GM19397 (cell line): Measurements from ENCODE around the gene SRPRB.
A peak's percentile ranks its signal among the peaks of the same experiment; 100 is the strongest.

Experiments
- ATAC-seq: cut with Tn5 transposase; IDR thresholded peaks from one replicate; pipeline ENCODE4 v1.9.1; 2021; ENCODE audit warnings: mild to moderate bottlenecking, moderate library complexity; ENCODE audit not compliant: unreplicated experiment

Gene SRPRB, protein sequence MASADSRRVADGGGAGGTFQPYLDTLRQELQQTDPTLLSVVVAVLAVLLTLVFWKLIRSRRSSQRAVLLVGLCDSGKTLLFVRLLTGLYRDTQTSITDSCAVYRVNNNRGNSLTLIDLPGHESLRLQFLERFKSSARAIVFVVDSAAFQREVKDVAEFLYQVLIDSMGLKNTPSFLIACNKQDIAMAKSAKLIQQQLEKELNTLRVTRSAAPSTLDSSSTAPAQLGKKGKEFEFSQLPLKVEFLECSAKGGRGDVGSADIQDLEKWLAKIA

DNA sequence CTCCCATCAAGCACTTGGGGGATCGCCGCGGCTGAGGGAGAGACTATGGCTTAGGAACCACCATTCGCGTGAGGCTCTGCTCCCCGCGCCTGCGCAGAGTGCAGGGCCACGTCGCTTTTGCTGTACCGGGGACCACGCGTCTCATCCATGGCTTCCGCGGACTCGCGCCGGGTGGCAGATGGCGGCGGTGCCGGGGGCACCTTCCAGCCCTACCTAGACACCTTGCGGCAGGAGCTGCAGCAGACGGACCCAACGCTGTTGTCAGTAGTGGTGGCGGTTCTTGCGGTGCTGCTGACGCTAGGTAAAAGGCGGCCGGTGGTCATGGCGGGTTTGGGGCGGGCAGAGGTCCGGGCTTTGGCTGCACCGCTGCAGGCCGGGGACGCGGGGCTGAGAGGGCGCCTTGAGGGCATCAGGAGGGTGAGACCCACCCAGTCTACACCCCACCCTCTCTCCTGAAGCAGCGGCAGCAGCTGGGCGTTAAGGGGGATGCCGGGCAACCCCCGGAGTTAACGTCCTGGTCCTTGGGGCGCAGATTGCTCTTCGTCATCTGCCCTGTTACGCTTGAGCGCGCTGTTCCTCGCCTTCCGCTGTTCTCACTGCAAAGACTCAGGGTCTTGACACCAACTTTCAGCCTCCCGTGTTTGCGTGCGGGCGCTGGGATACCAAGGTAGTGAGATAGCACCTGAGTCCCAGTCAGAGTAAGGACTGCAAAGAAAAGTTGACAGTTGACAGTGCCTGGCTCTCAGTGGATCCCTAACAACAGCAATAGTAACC, at the start of gene SRPRB:
Gene SRPRB (plus strand): TSS at position 114 of the 774 bp plus-strand sequence. CDS start 34 bp downstream, at position 148.
- ATAC-seq, result peak; percentile 98

DNA sequence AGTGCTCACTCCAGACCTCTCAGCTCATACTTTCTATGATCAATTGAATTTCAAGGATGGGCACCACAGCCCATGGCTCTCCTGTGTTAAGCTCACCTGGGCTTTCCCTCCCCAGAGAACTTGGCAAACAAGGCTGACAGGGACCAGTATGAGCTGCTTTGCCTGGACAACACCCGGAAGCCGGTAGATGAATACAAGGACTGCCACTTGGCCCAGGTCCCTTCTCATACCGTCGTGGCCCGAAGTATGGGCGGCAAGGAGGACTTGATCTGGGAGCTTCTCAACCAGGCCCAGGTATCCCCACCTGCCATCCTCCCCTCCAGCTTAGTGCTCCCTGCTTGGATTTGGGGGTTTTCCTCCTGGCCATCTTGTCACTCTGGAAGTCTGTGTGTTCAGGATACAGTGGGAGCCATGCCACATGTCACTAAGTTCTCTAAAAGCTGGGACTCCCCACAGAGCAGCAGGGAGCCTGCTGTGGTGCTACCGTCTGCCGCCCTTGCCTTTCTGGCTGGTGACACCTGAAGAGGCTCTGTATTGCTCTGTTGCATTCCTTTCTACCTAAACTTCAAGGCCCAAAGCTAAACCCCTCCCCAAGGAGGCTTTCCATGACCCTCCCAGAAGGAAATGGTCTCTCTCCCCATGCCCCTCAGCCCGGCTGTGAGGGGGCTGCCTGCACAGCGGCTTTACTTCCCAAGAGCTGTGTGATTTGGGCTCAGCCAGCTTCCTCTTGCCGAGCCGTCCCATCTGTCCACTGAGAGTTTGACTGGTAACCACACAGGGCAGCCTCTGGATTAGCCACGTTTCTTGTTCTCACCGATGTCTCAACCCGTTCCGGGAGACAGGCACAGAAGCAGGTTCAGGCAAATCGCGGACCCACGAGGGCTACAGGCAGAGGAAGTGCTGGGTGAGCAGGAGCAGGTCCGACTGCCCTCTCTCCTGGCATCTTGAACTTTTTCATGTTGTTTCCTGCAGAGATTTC, 48.6 kb upstream of the SRPRB start:
- no peak for ATAC-seq

DNA sequence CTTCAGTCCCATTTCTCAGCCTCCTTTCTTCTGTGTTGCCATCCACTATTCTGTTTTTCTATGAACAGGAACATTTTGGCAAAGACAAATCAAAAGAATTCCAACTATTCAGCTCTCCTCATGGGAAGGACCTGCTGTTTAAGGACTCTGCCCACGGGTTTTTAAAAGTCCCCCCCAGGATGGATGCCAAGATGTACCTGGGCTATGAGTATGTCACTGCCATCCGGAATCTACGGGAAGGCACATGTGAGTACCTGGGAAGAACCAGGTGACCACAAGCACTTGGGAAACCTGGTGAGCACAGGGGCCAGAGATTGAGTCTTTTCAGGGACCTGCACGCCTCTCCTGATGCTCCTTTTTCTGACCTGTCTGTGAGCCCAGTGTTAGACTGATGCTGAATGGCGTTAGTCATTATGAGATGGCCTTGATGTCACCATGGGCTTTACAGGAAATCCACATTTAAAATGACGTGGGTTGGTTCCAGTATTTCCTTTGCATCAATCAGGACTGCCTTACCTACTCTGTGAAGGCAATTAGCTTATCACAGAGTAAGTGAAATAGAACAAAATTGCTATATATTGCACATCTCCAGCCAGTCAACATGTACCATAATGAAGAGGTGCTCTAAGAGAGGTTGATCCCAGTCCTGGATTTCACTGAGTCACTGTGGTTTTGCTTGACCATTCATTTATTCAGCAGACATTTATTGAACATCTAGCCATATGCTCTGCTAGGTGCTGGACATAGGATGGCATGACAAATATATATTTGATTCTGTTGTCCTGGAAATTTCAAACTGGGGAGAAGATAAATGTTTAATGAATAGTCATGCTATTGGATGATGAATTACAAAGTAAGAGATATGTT, 47.7 kb upstream of the SRPRB start:
- no peak for ATAC-seq

DNA sequence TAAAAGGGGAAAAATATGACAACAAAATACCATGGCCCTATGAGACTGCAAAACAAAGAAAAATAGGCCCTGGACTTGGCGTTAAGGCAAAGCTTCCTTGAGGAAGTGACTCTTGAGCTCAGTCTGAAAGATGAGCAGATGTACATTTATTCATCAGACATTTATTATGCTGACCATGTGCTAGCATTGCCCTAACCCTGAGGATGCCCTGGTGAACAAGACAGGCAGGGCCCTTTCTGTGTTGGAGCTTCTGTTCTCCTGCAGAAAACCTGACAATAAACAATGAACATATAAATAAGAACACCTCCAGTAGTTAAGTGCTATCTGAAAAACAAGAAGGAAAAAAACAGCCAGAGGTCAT, 47.1 kb upstream of the SRPRB start:
- no peak for ATAC-seq

DNA sequence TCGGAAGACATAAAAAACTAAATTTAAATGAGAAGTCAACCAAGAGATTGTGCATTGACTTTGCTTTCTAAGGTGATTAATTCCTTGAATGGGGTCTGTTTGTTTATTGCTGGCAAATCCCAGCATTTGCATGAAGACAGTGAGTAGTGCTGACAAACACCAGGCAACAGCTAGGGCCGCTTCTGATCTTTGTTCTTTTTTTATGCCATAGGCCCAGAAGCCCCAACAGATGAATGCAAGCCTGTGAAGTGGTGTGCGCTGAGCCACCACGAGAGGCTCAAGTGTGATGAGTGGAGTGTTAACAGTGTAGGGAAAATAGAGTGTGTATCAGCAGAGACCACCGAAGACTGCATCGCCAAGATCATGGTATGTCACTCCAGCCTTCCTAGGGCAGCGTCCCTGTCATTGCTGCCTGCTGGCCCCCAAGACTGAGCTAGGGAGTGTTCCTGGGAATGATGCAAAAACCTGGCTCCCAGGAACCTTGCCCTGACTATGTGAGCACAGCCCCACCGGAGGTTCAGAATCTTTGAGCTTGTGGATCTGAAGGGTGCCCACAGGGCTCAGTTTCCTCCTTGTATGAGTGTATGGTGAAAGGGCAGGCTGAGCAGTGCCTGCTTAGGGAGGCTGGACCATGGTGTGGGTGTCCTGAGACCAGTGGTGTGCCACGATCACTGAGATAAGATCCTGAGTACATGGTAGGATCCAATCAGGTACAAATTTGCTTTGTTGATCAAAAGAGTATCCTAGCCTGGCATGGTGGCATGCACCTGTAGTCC, 46.5 kb upstream of the SRPRB start:
- no peak for ATAC-seq

DNA sequence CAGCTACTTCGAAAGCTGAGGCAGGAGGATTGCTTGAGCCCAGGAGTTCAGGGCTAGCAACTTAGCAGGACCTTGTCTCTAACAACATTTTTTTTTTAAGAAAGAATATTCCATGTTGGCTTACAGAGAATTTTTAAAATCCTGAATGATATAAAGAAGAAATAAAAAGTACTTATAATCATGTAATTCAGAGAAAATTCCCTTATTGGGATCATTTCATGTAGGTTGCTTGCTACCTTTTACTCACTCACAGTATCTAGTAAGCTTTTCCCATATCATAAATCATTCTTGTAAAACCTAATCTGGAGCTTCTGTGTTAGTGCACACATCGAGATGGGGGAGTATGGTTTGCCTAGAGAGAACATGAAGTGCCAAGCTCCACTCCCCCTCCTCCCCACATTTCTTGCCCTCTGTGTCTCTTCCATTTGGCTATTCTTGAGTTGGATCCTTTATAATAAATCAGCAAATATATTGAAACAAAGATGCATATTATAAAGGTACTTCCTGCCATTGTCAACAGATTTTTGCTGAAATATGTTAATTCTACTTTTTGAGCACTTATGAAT, 45.8 kb upstream of the SRPRB start:
- no peak for ATAC-seq

DNA sequence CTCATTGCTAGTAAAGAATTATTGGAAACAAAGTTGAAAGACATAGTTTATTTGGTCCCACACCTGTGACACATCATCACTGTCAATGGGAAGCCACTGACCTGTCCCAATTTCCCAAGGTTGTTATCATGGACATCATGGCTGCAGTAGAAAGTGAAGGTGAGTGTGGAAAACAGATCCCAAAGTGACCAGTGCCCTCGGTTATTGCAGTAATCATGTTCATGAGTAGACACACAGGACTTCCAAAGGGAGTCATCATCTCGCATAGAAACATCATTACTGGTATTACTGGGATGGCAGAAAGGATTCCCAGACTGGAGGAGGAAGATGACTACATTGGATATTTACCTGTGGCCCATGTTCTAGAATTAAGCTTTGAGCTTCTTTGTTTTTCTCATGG, 44.7 kb upstream of the SRPRB start:
- no peak for ATAC-seq

DNA sequence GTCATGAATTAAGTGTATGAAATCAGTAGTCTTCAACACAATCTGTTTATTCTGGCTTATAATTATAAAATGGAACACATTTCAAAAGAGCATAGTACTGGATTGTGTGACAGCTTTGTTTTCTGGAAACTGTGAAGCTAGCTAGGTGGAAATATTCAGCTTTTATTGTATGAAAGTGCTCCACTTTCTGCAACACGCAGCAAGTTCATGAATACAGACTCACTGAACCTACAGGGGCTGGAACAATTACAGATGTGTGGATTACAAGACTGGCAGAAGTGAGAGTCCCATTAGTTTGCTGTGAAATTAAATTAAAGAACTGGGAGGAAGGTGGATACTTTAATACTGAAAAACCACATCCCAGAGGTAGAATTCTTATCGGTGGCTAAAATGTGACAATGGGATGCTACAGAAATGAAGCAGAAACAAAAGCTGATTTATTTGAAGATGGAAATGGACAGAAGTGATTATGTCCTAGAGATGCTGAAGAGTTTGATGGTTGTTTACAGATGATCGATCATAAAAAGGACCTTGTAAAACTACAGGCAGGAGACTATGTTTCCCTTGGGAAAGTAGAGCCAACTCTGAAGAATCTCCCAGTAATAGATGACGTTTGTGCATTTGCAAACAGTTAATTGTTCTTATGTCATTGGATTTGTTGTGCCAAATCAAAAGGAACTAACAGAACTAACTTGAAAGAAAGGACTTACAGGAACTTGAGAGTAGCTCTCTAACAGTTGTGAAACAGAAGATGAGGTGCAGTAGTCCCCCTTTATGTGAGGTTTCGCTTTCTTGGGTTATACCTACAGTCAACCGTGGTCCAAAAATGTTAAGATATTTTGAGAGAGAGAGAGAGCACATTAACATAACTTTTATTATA, 43.8 kb upstream of the SRPRB start:
- no peak for ATAC-seq

DNA sequence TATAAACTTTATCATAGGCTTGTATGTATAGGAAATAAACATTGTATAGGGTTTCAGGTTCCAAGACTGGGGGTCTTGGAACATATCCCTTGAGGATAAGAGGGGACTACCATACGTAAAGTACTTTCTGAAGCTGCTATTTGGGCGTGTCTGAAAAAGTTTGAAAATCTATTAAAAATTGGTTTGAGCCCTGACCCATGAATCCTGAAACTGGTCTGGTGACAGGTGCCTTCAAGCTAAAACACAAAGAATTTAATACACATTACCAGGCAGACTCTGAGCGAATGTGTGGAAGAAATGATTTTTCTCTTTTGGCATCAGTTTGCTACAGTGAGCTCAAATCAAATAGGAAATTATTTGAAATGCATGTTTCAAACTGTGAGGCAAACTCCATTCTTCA, 43.1 kb upstream of the SRPRB start:
- ATAC-seq, result no peak

DNA sequence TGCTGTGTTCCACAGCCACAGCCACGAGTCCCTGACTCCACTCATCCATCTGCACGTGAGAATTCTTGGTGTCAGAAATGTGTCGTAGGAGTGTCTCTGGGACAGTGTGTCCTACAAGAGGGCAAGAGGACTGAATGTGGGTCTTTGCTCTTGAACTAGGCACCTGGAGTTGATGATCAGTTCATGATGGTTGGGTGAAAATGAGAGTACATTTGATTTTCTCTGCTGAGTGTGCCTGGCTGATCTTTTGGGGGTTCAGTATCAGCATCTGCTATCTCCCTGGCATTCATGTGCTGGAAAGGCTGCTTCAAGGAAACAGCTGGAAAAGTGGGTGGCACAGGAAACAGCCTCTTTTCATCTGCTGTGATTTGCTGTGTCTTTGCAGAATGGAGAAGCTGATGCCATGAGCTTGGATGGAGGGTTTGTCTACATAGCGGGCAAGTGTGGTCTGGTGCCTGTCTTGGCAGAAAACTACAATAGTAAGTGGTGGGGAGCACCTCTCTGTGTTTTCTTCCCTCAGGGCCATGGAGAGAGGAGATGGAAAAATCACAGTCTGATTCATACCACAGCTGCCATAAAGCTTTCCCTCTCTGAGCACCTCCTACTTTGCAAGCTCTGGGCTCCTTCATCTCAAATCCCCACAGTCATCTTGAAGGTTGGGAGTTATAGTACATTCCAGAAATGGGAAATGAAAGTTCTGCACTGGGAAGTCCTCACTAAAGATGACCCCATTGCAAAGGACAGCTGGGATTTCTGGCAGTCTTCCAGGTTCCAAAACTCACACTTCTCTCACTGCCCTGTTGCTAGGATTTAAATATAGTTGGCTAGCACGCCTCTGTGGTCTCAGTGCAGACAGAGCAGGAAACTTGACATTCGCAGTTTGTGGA, 41.6 kb upstream of the SRPRB start:
- ATAC-seq, result no peak

DNA sequence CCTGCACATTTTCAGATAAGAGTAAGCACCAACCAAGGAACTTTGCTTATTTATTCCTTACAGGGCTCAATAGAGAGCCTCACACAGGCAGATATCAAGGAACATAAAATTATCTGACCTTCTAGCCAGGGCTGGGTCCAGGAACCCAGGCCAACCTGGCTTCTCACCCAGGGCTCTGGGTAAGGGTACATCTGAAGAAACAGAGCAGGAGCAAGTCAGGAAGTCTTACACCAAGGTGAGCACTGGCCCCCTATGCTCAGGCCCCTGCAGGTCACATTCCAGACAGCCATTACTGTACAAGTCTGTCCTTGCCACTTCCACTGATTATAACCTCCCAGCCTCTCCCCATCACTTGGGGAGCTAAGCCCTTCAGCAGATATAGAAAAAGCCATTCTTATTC, 40.4 kb upstream of the SRPRB start:
- no peak for ATAC-seq

DNA sequence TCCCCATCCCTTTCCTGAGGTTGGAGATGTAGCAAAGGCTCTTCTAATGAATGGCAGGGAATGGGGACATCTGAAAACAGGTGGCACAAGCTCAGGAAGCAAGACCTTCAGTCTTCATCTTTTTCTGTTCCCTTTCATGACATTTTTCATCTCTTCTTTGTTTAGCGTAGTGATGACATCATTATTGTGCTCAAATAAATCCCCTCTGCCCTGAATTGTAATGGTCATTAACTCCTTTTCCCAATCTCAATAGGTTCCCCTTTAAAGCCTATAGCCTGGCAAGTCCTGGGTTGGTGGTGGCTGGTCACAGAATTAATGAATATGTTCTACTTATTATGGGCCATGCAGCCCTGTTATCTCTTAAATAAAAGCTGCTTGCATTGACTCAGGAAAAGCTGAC, 38.0 kb upstream of the SRPRB start:
- no peak for ATAC-seq

DNA sequence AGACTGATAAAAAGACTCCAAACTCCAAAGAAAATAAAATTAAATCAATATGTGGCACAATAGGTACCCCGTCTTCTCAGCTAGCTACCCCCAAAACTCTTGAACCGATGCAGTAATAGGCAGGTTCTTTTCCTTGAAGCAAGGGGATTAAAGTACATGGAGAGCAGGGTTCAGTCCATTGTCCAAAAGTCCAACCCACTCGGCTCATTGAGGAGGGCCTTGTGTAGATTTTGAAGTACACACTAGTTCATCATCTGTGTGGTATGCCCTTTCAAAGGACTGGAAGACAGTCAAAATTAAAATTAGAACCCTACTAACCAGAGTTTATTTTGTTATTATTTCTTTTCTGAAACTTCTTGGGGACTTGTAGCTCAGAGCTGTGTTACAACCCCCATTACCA, 36.1 kb upstream of the SRPRB start:
- no peak for ATAC-seq

DNA sequence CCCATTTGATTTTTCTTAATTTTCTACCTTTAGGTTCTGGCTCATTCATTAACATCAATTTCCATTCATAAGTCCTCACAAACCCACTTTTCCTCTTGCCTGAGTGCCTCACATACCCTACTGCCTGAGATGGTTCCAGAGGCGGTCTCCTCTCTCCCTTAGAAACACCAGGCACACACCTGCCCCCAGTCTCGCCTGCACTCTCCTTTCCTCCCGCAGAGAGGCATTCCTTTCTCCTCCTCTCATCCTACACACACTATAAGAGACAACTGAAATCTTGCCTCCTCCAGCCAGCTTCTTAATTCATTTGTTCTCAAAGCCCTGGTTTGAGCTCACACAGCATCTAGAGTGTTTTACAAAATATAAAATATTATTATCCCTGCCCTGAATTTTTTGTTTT, 31.9 kb upstream of the SRPRB start:
- no peak for ATAC-seq

DNA sequence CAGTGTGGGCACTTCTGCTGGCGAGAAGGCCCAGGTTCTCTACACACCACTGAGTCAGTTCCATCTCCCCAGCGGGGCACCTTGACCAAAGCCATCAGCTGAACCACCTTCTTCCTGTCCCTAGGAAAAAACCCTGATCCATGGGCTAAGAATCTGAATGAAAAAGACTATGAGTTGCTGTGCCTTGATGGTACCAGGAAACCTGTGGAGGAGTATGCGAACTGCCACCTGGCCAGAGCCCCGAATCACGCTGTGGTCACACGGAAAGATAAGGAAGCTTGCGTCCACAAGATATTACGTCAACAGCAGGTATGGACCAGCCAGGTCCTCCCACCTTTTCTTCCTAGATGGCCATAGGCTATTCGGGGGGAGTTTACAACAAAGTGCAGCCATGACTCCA, 30.3 kb upstream of the SRPRB start:
- ATAC-seq, result no peak

DNA sequence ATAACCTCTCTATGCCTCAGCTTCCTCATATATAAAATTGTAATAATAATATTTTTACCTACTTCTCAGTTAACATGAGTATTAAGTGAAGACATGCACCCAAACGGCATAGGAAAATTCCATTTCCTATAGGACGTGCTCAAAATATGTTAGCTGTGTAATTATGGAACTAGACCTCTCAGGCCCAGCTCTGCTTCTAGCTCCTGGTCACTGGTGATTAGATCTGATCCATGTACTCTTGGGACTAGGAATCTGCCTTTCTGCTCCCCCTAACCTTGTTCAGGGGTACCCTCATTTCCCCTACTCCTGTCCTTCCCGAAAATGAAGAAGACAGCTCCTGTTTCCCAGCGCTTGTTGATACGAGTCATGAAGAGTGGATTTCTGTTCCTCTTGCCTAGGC, 29.8 kb upstream of the SRPRB start:
- ATAC-seq, result no peak

DNA sequence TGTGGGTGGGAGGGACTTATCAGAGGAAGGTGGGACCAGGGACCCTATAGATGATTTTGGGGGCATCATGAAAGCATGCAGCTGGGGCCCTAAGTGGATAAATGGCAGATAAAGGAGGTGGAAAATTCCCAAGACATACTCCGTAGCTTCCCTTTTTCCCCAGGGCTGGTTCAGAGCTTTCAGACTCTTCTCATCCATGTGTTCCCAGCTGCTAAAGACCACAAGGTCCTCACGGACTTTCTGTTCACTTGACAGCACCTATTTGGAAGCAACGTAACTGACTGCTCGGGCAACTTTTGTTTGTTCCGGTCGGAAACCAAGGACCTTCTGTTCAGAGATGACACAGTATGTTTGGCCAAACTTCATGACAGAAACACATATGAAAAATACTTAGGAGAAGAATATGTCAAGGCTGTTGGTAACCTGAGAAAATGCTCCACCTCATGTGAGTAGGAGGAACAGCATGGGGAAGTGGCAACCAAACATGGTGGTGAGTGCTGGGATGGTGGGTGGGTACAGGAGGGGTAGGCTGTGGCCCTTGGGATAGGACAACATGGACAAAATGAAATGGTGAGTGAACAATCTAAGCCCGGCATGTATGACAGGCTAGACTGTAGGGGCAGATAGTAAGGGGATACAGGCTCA, 28.7 kb upstream of the SRPRB start:
- ATAC-seq, result no peak
